Tibial nerve (tissue), 4 donors: Measurements from ENCODE around the gene EDDM13. TPM values are rescaled to one million over a fixed set of nuclear protein-coding genes. Genes with fewer than 3 reads are reported as not detected.
"Not testable (repeated sequence)": the region's sequence is repeated elsewhere in the genome, so short reads cannot be mapped to it uniquely, and the experiment has no call there.

ENCODE experiments used
- DNase-seq, 2 donors: peaks; one replicate each; pipeline ENCODE4 v3.0.0-alpha.2; 2019; ENCODE audit warnings: low spot score in 2 of 2
- H3K27ac ChIP-seq, 4 donors: fragments of 200-600 bp; sonication (generic) in 3 of 4; one replicate each; pipeline ENCODE4 v1.5.1; 2017 to 2019; ENCODE audit warnings: mild to moderate bottlenecking in 1 of 4
- H3K27me3 ChIP-seq, 2 donors: fragments of 200-600 bp; sonication (generic) in 1 of 2; one replicate each; pipeline versions ENCODE4 v1.5.1 to v1.6.0; 2017 to 2019
- H3K36me3 ChIP-seq, 3 donors: fragments of 200-600 bp; sonication (generic); one replicate each; pipeline ENCODE4 v1.5.1; 2018 to 2019
- H3K4me1 ChIP-seq, 4 donors: fragments of 200-600 bp; sonication (generic) in 3 of 4; one replicate each; pipeline ENCODE4 v1.5.1; 2017 to 2019
- H3K4me3 ChIP-seq, 4 donors: fragments of 200-600 bp; sonication (generic) in 3 of 4; one replicate each; pipeline ENCODE4 v1.5.1; 2017 to 2019; ENCODE audit warnings: mild to moderate bottlenecking in 1 of 4, moderate library complexity in 1 of 4
- H3K9me3 ChIP-seq, 4 donors: fragments of 200-600 bp; sonication (generic) in 3 of 4; one replicate each; pipeline ENCODE4 v1.5.1; 2017 to 2019
- EP300 ChIP-seq, 2 donors: sonication (generic); formaldehyde crosslinking; IDR thresholded peaks; one replicate each; pipeline ENCODE4 v1.6.1; 2017; ENCODE audit warnings: antibody characterized with exemption in 2 of 2, mild to moderate bottlenecking in 1 of 2
- POLR2A ChIP-seq, 2 donors: fragments of 450-650 bp; IDR thresholded peaks; one replicate each; pipeline ENCODE4 v1.6.1; 2017; ENCODE audit warnings: antibody characterized with exemption in 2 of 2, mild to moderate bottlenecking in 2 of 2, moderate library complexity in 2 of 2
- WGBS, 2 donors: methylation state at CpG; one replicate each; pipeline ENCODE4 v1.1.5; 2018; 5-methylcytosine and 5-hydroxymethylcytosine counted together
- total RNA-seq, 4 donors: library from RNA; depleted of rRNA; stranded (reverse); fragments of >200 nt; gene quantifications; one replicate each; pipeline ENCODE4 v1.1.0, GENCODE V29; 2016
- TF ChIP-seq, protein P1 (sequence below), 5 experiments: fragments of 200-600 bp in 3 of 5; fragments of 450-650 bp in 2 of 5; sonication (generic) in 3 of 5; IDR thresholded peaks; one replicate each; pipeline ENCODE4 v1.5.1; 2016 to 2019; ENCODE audit warnings: antibody characterized with exemption in 5 of 5, mild to moderate bottlenecking in 3 of 5, moderate library complexity in 2 of 5

Gene EDDM13
- total RNA-seq, 4 donors from 2014 or later = not detected

DNA sequence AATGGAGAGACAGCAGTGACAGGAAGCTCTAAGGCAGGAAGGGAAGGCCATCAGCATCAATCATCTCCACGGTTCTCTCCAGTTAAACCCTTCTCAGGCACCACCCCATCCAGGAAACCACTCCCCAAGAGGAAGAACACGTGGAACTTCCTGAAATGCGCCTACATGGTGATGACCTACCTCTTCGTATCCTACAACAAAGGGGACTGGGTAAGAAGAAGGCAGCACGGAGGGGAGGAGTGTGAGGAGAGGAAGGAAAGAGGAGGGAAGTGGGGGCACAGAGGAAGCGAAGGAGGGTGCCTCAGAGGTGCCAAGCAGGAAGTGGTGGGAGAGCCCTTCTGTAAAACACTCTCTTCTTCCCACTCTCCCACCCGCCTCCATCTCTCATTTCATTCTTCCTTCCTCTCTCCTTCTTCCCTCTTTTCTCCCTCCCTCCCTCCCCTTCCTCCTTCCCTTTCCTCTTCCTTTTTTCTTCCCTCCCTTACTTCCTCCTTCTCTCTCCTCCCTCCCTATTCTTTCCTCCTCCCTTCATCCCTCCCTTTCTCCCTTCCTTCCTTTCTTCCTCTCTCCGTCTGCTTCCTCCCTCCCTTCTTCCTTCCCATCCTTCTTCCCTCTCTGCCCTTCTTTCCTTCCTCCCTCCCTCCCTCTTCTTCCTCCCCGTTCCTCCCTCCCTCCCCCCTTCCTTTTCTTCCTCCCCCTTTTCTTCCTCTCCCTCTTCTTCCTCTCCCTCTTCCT lies 29.5 kb downstream of the EDDM13 start:
- Histone ChIP-seq H3K36me3 (peaks cover 0 to 68% (median 0%) of the 10 kb centered on the region in 3 donors), H3K9me3 (no peaks in the 10 kb centered on the region), H3K4me1 (no peaks in the 10 kb centered on the region), H3K27ac (no peak overlapping the region), H3K4me3 (no peak overlapping the region), H3K27me3 (no peaks in the 10 kb centered on the region)
- no peak for DNase-seq
- TF ChIP-seq EP300 (IDR thresholded peaks at IDR 0.05) (no peak), POLR2A (IDR thresholded peaks at IDR 0.05) (no peak)
- TF ChIP-seq, protein P1, sequence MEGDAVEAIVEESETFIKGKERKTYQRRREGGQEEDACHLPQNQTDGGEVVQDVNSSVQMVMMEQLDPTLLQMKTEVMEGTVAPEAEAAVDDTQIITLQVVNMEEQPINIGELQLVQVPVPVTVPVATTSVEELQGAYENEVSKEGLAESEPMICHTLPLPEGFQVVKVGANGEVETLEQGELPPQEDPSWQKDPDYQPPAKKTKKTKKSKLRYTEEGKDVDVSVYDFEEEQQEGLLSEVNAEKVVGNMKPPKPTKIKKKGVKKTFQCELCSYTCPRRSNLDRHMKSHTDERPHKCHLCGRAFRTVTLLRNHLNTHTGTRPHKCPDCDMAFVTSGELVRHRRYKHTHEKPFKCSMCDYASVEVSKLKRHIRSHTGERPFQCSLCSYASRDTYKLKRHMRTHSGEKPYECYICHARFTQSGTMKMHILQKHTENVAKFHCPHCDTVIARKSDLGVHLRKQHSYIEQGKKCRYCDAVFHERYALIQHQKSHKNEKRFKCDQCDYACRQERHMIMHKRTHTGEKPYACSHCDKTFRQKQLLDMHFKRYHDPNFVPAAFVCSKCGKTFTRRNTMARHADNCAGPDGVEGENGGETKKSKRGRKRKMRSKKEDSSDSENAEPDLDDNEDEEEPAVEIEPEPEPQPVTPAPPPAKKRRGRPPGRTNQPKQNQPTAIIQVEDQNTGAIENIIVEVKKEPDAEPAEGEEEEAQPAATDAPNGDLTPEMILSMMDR (IDR thresholded peaks at IDR 0.05) = no peak
- 69 to 74% methylated on average over 9 of the region's 9 CpGs for WGBS, 2 donors

DNA sequence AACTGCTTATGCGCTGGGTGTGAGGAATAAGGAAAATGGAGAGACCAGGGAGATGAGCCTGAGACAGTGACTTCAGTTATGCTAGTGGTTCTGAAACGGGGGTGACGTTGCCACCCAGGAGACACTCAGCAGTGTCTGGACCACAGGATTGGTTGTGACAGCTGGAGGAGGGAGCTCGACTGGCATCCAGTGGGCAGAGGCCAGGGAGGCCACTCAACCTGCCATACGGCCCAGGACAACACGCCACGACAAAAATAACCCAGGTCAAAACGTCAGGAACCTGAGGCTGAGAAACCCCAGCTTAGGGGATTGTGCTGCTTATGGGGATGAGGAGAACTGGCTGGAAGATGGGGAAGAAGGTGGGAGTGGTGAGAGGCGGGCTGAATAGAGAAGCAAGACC lies 31.7 kb downstream of the EDDM13 start:
- TF ChIP-seq, protein P1 (IDR thresholded peaks at IDR 0.05) = no peak
- TF ChIP-seq EP300 (IDR thresholded peaks at IDR 0.05) = no peak
- TF ChIP-seq POLR2A (IDR thresholded peaks at IDR 0.05) = no peak
- Histone ChIP-seq H3K4me1 (no peaks in the 10 kb centered on the region), H3K27ac (no peak overlapping the region), H3K27me3 (no peaks in the 10 kb centered on the region), H3K36me3 (peaks cover 0 to 71% (median 0%) of the 10 kb centered on the region in 3 donors), H3K4me3 (no peak overlapping the region), H3K9me3 (no peaks in the 10 kb centered on the region)
- DNase-seq = no peak
- WGBS, 2 donors = 87 to 89% methylated on average over 9 of the region's 9 CpGs

DNA sequence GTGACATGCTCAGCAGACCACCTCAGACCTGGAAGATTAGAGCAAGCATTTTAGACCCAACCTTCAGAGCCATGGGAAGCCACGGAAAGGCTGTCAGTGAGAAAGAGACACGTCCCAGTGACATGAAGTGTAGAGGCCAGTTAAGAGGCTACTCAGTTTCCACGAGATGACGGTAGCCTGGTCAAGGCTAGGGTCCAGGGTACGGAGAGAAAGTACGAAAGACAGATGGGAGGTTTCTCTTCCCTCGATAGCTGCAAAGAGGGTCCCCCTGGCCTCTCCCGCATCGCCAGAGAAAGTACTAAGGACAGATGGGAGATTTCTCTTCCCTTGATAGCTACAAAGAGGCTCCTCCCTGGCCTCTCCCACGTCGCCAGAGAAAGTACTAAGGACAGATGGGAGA lies 33.5 kb downstream of the EDDM13 start:
- TF ChIP-seq EP300 (IDR thresholded peaks at IDR 0.05) (no peak), POLR2A (IDR thresholded peaks at IDR 0.05) (no peak)
- TF ChIP-seq, protein P1 (IDR thresholded peaks at IDR 0.05) = no peak
- H3K4me3 ChIP-seq = no peak overlapping the region
- H3K27me3 ChIP-seq = no peaks in the 10 kb centered on the region
- peaks cover 0 to 83% (median 0%) of the 10 kb centered on the region in 3 donors for H3K36me3 ChIP-seq
- H3K9me3 ChIP-seq = no peaks in the 10 kb centered on the region
- H3K27ac ChIP-seq = no peak overlapping the region
- no peak for DNase-seq
- H3K4me1 ChIP-seq = no peaks in the 10 kb centered on the region
- WGBS, 2 donors = 85 to 92% methylated on average over 9 of the region's 11 CpGs

DNA sequence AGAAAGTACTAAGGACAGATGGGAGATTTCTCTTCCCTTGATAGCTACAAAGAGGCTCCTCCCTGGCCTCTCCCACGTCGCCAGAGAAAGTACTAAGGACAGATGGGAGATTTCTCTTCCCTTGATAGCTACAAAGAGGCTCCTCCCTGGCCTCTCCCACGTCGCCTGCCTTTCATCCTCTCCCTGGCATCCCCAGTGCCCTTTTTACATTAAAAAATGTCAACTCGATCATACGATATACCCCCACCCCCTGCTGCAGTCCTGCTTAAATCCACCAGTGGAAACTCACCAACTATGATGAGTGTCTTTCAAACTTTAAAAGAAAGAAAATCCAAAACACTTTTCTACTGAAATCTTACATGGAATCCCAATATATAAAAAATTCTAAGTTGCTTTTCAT lies 34.5 kb downstream of the EDDM13 start:
- not testable (repeated sequence) for H3K4me3 ChIP-seq, H3K4me1 ChIP-seq, H3K27me3 ChIP-seq, DNase-seq, H3K27ac ChIP-seq, H3K9me3 ChIP-seq
- peaks cover 0 to 81% (median 0%) of the 10 kb centered on the region in 3 donors for H3K36me3 ChIP-seq
- 75 to 80% methylated on average over 6 of the region's 6 CpGs for WGBS, 2 donors

DNA sequence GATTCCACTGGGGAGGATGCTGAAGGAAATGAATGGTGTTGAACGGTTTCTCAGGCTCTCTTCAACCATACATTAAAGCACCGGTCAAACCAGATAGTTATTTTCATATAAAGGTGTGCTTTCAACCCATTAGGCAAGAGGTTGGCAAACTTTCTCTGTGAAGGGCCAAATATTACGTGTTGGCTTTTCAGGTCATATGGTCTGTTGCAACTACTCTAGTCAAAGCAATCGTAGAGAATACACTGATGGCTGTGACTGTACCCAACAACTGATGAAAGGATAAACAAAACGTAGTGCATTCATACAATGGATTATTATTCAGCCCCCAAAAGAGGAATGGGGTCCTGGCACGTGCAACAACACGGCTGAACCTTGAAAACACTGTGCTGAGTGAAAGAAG lies 36.2 kb downstream of the EDDM13 start:
- Histone ChIP-seq H3K4me1 (peaks cover 0 to 6% (median 0%) of the 10 kb centered on the region in 4 donors), H3K9me3 (no peaks in the 10 kb centered on the region), H3K36me3 (peaks cover 0 to 74% (median 0%) of the 10 kb centered on the region in 3 donors), H3K27ac (no peak overlapping the region), H3K4me3 (no peak overlapping the region), H3K27me3 (no peaks in the 10 kb centered on the region)
- TF ChIP-seq EP300 (IDR thresholded peaks at IDR 0.05) (no peak), POLR2A (IDR thresholded peaks at IDR 0.05) (no peak)
- TF ChIP-seq, protein P1 (IDR thresholded peaks at IDR 0.05) = no peak
- WGBS, 2 donors = 71 to 80% methylated on average over 7 of the region's 7 CpGs
- DNase-seq = no peak
